ENCODE measurements around the gene CCDC88B.

Gene CCDC88B

DNA sequence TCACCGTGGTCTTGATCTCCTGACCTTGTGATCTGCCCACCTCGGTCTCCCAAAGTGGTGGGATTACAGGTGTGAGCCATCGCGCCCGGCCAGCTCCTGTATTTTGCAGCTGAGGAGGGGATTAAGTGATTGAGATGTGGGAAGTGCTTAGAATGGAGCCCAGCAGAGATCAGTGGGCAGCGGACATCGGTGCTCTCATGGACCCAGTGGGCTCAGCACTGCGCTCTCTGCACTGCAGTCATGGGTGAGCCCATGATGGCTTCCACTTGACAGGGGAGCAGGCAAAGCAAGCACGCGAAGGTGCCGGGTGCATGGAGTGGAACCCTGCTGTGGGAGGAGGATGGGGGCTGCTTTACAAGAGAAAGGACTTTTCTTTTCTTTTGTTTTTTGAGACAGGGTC, 9.1 kb upstream of the CCDC88B start:
- no peak for TF ChIP-seq POLR2A (IDR thresholded peaks at IDR 0.05; ENCODE audit: low read depth, low read length)
- no peak for TF ChIP-seq POLR2AphosphoS5 (IDR thresholded peaks at IDR 0.05; ENCODE audit: low read depth, low read length)
- no peak for TF ChIP-seq TAF1 (IDR thresholded peaks at IDR 0.05; ENCODE audit: borderline replicate concordance, low read depth, low read length)
- no peak for DNase-seq (ENCODE audit: insufficient read length)

GRCh38 chr11:64331569-64332371, 8.2 kb upstream of the CCDC88B start:
- FAIRE-seq (peak; percentile 95), DNase-seq (ENCODE audit: insufficient read length) (peak; percentile 89)
- TF ChIP-seq TAF1 (IDR thresholded peaks at IDR 0.05; ENCODE audit: borderline replicate concordance, low read depth, low read length) = no peak; the same call in 1 of the 2 replicates
- peak; percentile 35; the same call in 1 of the 2 replicates for TF ChIP-seq POLR2AphosphoS5 (IDR thresholded peaks at IDR 0.05; ENCODE audit: low read depth, low read length)
- TF ChIP-seq POLR2A (IDR thresholded peaks at IDR 0.05; ENCODE audit: low read depth, low read length) = peak; percentile 43

More for the DNA sequence above, 9.1 kb upstream of the CCDC88B start:
- no peak for FAIRE-seq

GRCh38 chr11:64333556-64333955, 6.4 kb upstream of the CCDC88B start:
- DNase-seq (ENCODE audit: insufficient read length) (no peak), FAIRE-seq (no peak)
- TF ChIP-seq POLR2AphosphoS5 (IDR thresholded peaks at IDR 0.05; ENCODE audit: low read depth, low read length) (no peak), POLR2A (IDR thresholded peaks at IDR 0.05; ENCODE audit: low read depth, low read length) (no peak), TAF1 (IDR thresholded peaks at IDR 0.05; ENCODE audit: borderline replicate concordance, low read depth, low read length) (no peak)

DNA sequence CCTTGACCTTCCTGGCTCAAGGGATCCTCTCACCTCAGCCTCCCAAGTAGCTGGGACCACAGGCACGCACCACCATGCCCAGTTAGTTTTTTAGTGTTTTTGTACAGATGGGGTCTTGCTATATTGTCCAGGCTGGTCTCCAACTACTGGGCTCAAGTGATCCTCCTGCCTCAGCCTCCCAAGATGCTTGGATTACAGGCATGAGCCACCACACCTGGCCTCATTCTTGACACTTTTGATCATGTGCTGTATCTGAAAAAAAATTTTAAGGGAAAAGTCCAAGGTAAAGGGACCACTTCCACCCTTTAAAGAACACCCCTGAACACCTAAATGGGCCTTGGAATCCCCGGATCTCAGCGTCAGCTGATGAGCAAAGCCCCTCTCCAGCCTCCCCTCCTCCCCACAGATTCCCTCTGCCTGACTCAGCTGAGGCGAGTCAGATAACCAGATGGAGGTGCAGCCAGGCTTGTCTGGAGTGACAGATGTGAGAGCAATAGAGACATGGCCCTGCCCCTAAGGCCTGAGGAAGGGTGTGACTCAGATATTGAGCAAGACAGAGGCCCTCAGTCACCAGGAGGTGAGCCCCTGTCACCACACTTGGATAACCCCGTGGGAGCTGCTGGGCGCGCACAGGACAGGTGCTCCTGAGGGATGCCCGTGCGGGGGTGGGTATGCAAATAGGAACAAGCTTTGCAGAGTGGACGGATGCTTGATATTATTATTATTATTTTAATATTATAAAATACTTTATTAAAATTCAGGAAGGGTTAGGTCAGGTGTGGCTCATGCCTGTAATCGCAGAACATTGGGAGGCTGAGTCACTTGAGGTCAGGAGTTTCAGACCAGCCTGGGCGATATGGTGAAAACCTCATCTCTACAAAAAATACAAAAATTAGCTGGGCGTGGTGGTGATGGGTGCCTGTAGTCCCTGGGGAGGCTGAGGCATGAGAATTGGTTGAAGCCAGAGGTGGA, 5.0 kb upstream of the CCDC88B start:
- peak; percentile 83 for DNase-seq (ENCODE audit: insufficient read length)
- FAIRE-seq = peak; percentile 91
- TF ChIP-seq POLR2AphosphoS5 (IDR thresholded peaks at IDR 0.05; ENCODE audit: low read depth, low read length) (peak; percentile 37; the same call in 1 of the 2 replicates), TAF1 (IDR thresholded peaks at IDR 0.05; ENCODE audit: borderline replicate concordance, low read depth, low read length) (no peak)

DNA sequence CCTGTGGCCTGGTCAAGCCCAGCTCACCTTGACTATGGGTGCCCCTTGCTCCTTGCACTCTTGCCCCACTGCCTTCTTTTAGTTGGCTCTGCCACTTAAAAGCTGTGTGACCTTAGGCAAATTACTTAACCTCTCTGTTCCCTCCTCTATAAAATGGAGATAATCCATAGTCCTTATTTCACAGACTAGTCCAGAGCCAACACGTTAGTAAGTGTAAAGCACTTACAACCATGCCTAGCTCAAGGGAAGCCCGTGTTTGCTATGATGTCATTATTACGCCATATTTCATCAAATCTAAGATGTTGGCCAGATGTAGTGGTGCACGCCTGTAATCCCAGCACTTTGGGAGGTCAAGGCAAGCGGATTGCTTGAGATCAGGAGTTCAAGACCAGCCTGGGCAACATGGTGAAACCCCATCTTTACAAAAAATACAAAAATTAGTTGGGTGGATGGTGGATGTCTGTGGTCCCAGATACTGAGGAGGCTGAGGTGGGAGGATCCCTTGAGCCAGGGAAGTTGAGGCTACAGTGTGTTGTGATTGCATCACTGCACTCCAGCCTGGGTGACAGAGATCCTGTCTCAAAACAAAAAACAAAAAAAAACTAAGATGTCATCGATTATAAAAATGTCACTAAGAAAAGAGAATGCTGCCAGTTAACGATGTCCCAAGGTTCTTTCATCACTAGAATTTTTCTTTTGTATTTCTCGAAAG, 2.3 kb upstream of the CCDC88B start:
- no peak for FAIRE-seq
- no peak for TF ChIP-seq POLR2A (IDR thresholded peaks at IDR 0.05; ENCODE audit: low read depth, low read length)
- TF ChIP-seq POLR2AphosphoS5 (IDR thresholded peaks at IDR 0.05; ENCODE audit: low read depth, low read length) = no peak
- no peak for DNase-seq (ENCODE audit: insufficient read length)

DNA sequence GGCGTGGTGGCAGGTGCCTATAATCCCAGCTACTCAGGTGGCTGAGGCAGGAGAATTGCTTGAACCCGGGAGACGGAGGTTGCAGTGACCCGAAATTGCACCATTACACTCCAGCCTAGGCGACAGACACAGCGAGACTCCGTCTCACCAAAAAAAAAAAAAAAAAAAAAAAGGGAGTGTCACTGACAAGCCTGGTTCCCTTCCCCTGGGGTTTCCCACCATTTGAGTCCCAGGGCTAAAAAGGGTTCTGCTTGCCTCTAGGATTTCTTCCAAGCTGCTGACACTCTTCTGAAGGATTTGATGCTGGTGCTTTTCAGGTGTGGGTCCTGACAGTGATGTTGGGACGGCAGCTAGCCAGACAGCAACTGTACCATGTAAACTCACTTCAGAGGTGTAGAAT, 1.3 kb upstream of the CCDC88B start:
- FAIRE-seq = peak; percentile 65
- TF ChIP-seq POLR2A (IDR thresholded peaks at IDR 0.05; ENCODE audit: low read depth, low read length) (no peak), POLR2AphosphoS5 (IDR thresholded peaks at IDR 0.05; ENCODE audit: low read depth, low read length) (no peak), TAF1 (IDR thresholded peaks at IDR 0.05; ENCODE audit: borderline replicate concordance, low read depth, low read length) (no peak)
- DNase-seq (ENCODE audit: insufficient read length) = no peak

- no peak for TF ChIP-seq POLR2A (IDR thresholded peaks at IDR 0.05; ENCODE audit: low read depth, low read length)
- TF ChIP-seq POLR2AphosphoS5 (IDR thresholded peaks at IDR 0.05; ENCODE audit: low read depth, low read length) = no peak
- DNase-seq (ENCODE audit: insufficient read length) = no peak
- FAIRE-seq = peak; percentile 67
Measured at GRCh38 chr11:64339286-64339685, 718 bp upstream of the CCDC88B start.

DNA sequence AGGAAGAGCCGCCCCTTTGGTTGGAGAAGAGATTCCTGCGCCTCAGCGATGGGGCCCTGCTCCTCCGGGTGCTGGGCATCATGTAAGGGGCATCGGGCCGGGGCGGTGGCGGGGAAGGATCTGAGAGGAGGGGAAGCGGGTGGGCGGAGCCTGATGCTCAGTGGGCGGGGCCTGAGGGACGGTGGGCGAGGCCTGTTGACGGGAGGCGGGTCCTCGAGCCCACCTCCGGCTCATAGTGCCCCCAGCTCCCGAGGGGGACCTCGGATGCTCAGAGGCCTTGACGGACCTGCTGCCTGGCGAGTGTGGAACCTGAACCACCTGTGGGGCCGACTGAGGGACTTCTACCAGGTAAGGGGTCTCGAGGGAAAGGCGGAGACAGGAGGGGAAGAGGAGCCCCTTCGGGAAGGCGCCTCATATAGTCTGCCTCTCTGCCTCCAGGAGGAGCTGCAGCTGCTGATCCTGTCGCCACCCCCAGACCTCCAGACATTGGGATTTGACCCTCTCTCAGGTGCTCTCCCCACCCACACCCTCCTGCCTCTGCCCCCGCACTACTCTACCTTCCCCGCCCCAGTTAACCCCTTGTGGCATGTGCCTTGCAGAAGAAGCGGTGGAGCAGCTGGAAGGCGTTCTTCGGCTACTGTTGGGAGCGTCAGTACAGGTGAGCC, 799 bp downstream of the CCDC88B start:
- TF ChIP-seq POLR2A (IDR thresholded peaks at IDR 0.05; ENCODE audit: low read depth, low read length) (no peak), TAF1 (IDR thresholded peaks at IDR 0.05; ENCODE audit: borderline replicate concordance, low read depth, low read length) (0 out of 2 replicates have a peak, but pooled peaks have one; percentile 42), POLR2AphosphoS5 (IDR thresholded peaks at IDR 0.05; ENCODE audit: low read depth, low read length) (peak; percentile 33; the same call in 1 of the 2 replicates)
- DNase-seq (ENCODE audit: insufficient read length) (peak; percentile 84), FAIRE-seq (peak; percentile 98)

DNA sequence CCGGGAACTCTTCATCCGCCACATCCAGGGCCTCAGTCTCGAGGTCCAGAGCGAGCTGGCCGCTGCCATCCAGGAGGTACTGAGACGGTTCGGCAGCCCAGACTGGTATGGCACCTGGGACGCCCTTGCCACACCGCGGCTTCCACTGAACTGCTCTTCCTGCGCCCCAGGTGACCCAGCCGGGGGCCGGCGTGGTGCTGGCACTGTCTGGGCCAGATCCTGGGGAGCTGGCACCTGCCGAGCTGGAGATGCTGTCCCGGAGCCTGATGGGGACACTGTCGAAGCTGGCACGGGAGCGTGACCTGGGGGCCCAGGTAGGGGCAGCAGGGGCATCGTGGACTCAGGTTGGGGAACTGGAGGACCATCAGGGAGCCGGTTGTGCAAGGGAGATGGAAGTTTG, 1.4 kb downstream of the CCDC88B start:
- FAIRE-seq = no peak

GRCh38 chr11:64341851-64342791, 2.1 kb downstream of the CCDC88B start:
- DNase-seq (ENCODE audit: insufficient read length) (peak; percentile 99), FAIRE-seq (peak; percentile 95)
- no peak for TF ChIP-seq POLR2A (IDR thresholded peaks at IDR 0.05; ENCODE audit: low read depth, low read length)
- no peak for TF ChIP-seq POLR2AphosphoS5 (IDR thresholded peaks at IDR 0.05; ENCODE audit: low read depth, low read length)
- TF ChIP-seq TAF1 (IDR thresholded peaks at IDR 0.05; ENCODE audit: borderline replicate concordance, low read depth, low read length) = no peak

More for the DNA sequence above, 1.4 kb downstream of the CCDC88B start:
- no peak for TF ChIP-seq POLR2AphosphoS5 (IDR thresholded peaks at IDR 0.05; ENCODE audit: low read depth, low read length)
- TF ChIP-seq POLR2A (IDR thresholded peaks at IDR 0.05; ENCODE audit: low read depth, low read length) = no peak
- no peak for TF ChIP-seq TAF1 (IDR thresholded peaks at IDR 0.05; ENCODE audit: borderline replicate concordance, low read depth, low read length)
- no peak for DNase-seq (ENCODE audit: insufficient read length)
